HepG2 (cell line): ENCODE measurements around the gene AIF1. TPM values are rescaled to one million over a fixed set of nuclear protein-coding genes. Genes with fewer than 3 reads are reported as not detected.

Experiments
- HNF1A ChIP-seq, 2 experiments: sonication (generic) in 1 of 2; formaldehyde crosslinking in 1 of 2; IDR thresholded peaks; 2 replicates each; pipeline versions ENCODE4 v1.4.0 to v1.6.1; 2016 to 2020; ENCODE audit warnings: borderline replicate concordance in 1 of 2, low read depth in 1 of 2, mild to moderate bottlenecking in 1 of 2, missing genetic modification reagents in 1 of 2
- KAT2B ChIP-seq: fragments of 150-350 bp; IDR thresholded peaks from 2 replicates; pipeline ENCODE4 v1.6.1; 2014; ENCODE audit warnings: low read depth, low read length, borderline replicate concordance
- NFE2L2 ChIP-seq: fragments of 150-350 bp; IDR thresholded peaks from 2 replicates; pipeline ENCODE4 v1.6.1; 2014; ENCODE audit warnings: low read length
- POGK ChIP-seq: sonication (generic); formaldehyde crosslinking; conservative IDR thresholded peaks from 2 replicates; pipeline ENCODE4 v1.8.0; 2022; ENCODE audit warnings: mild to moderate bottlenecking, moderate library complexity, missing genetic modification reagents
- RXRB ChIP-seq: IDR thresholded peaks from 2 replicates; pipeline ENCODE4 v1.6.1; 2016; ENCODE audit warnings: borderline replicate concordance, missing genetic modification reagents, missing compliant biosample characterization
- ZFP91 ChIP-seq: sonication (generic); formaldehyde crosslinking; IDR thresholded peaks from 2 replicates; pipeline ENCODE4 v1.9.0; 2022; ENCODE audit warnings: missing genetic modification reagents, mild to moderate bottlenecking, borderline replicate concordance
- ZNF292 ChIP-seq: sonication (generic); formaldehyde crosslinking; IDR thresholded peaks from 2 replicates; pipeline ENCODE4 v1.8.1; 2022; ENCODE audit warnings: mild to moderate bottlenecking, low read depth, missing genetic modification reagents, borderline replicate concordance
- ZNF850 ChIP-seq: sonication (generic); formaldehyde crosslinking; conservative IDR thresholded peaks from 2 replicates; pipeline ENCODE4 v1.9.0; 2021; ENCODE audit warnings: mild to moderate bottlenecking, missing genetic modification reagents
- polyA plus RNA-seq, 8 experiments: library from polyadenylated mRNA; depleted of rRNA in 3 of 8; stranded (reverse) in 7 of 8; unstranded in 1 of 8; fragments of >200 nt; fragmentation: Illumina TruSeq in 4 of 8; extraction: Trizol in 4 of 8; gene quantifications; 2 replicates each; pipeline versions ENCODE4 v1.2.1 to v1.2.3, GENCODE V29; 2011 to 2016; ENCODE audit warnings: low read depth in 4 of 8, missing spikeins in 1 of 8, mixed read lengths in 1 of 8; ENCODE audit not compliant: insufficient read depth in 1 of 8
- total RNA-seq, 5 experiments: library from RNA; depleted of rRNA; stranded (reverse); fragments of >200 nt; fragmentation: Illumina TruSeq; extraction: Trizol; gene quantifications; 2 replicates each; pipeline ENCODE4 v1.2.3, GENCODE V29; 2016; ENCODE audit warnings: low read depth in 1 of 5
- TF ChIP-seq, protein P1 (sequence below): sonication (generic); formaldehyde crosslinking; IDR thresholded peaks from 2 replicates; pipeline ENCODE4 v1.8.0; 2022; ENCODE audit warnings: mild to moderate bottlenecking, missing genetic modification reagents; ENCODE audit not compliant: insufficient replicate concordance
- TF ChIP-seq, protein P2 (sequence below): IDR thresholded peaks from 2 replicates; pipeline ENCODE4 v1.6.1; 2016; ENCODE audit warnings: control low read depth
- TF ChIP-seq, protein P3 (sequence below): sonication (generic); formaldehyde crosslinking; IDR thresholded peaks from 2 replicates; pipeline ENCODE4 v1.4.0; 2020; ENCODE audit warnings: missing genetic modification reagents

The AIF1 gene
- total and polyA plus RNA-seq, 2 of the 13 experiments (the other 11 are each of a cell fraction or from before 2014, with no cell fraction given) = 1.5 TPM; not detected in 1

DNA sequence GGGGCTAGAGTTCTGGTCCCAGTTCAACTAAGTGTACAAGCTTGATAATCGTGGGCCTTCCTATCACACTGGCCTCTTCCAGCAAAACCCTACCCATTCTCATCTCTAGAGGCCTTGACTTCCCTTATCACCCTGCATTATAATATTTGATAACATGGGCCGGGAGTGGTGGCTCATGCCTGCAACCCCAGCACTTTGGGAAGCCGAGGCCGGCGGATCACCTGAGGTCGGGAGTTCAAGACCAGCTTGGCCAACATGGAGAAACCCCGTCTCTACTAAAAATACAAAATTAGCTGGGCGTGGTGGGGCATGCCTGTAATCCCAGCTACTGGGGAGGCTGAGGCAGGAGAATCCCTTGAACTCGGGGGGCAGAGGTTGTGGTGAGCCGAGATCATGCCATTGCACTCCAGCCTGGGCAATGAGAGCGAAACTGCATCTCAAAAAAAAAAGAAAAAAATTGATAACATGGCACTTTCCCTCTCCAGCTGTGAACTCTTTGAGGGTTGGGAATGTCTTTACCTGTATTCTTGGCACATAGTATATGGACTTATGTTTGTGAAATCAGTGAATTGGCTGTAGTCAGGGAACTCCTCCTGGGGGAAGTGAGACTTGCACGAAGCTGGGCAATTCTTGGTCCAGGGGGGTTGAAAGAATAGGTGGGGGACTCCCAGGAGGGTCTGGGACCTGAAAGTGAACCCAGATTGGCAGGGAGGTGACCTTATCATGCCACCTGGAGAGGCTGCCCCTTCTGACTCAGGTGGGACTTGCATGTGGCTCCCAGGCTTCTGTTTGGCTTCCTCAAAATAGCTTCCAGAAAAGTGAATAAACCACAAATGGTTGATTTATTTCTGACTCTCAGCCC lies 46.5 kb downstream of the AIF1 start (continued):
- TF ChIP-seq ZFP91 (CRISPR knock-in tag) (0 out of 2 replicates have a peak, but pooled peaks have one; percentile 14), ZNF850 (no peak), RXRB (CRISPR knock-in tag) (no peak), NFE2L2 (no peak), KAT2B (no peak), POGK (CRISPR knock-in tag) (0 out of 2 replicates have a peak, but pooled peaks have one; percentile 42), HNF1A (IDR thresholded peaks at IDR 0.05; ENCODE audit: low read depth) (no peak), HNF1A (CRISPR knock-in tag; IDR thresholded peaks at IDR 0.05; ENCODE audit: borderline replicate concordance) (no peak), ZNF292 (CRISPR knock-in tag) (no peak)
- TF ChIP-seq, protein P1, sequence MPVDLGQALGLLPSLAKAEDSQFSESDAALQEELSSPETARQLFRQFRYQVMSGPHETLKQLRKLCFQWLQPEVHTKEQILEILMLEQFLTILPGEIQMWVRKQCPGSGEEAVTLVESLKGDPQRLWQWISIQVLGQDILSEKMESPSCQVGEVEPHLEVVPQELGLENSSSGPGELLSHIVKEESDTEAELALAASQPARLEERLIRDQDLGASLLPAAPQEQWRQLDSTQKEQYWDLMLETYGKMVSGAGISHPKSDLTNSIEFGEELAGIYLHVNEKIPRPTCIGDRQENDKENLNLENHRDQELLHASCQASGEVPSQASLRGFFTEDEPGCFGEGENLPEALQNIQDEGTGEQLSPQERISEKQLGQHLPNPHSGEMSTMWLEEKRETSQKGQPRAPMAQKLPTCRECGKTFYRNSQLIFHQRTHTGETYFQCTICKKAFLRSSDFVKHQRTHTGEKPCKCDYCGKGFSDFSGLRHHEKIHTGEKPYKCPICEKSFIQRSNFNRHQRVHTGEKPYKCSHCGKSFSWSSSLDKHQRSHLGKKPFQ (CRISPR knock-in tag) = no peak
- TF ChIP-seq, protein P2, sequence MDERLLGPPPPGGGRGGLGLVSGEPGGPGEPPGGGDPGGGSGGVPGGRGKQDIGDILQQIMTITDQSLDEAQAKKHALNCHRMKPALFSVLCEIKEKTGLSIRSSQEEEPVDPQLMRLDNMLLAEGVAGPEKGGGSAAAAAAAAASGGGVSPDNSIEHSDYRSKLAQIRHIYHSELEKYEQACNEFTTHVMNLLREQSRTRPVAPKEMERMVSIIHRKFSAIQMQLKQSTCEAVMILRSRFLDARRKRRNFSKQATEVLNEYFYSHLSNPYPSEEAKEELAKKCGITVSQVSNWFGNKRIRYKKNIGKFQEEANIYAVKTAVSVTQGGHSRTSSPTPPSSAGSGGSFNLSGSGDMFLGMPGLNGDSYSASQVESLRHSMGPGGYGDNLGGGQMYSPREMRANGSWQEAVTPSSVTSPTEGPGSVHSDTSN (CRISPR knock-in tag) = no peak
- TF ChIP-seq, protein P3, sequence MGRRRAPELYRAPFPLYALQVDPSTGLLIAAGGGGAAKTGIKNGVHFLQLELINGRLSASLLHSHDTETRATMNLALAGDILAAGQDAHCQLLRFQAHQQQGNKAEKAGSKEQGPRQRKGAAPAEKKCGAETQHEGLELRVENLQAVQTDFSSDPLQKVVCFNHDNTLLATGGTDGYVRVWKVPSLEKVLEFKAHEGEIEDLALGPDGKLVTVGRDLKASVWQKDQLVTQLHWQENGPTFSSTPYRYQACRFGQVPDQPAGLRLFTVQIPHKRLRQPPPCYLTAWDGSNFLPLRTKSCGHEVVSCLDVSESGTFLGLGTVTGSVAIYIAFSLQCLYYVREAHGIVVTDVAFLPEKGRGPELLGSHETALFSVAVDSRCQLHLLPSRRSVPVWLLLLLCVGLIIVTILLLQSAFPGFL (CRISPR knock-in tag) = no peak
